IPS-NIHi7 (cell line): ENCODE results near the gene TLE3.
"Not testable (repeated sequence)": the region's sequence is repeated elsewhere in the genome, so short reads cannot be mapped to it uniquely, and the experiment has no call there.

Experiments used
- DNase-seq: peaks from one replicate; pipeline ENCODE4 v3.0.0; 2012; ENCODE audit warnings: mixed read lengths; ENCODE audit errors: extremely low spot score

TLE3 gene

GRCh38 chr15:70126362-70126761 lies 28.6 kb upstream of the TLE3 start:
- no peak for DNase-seq

DNA sequence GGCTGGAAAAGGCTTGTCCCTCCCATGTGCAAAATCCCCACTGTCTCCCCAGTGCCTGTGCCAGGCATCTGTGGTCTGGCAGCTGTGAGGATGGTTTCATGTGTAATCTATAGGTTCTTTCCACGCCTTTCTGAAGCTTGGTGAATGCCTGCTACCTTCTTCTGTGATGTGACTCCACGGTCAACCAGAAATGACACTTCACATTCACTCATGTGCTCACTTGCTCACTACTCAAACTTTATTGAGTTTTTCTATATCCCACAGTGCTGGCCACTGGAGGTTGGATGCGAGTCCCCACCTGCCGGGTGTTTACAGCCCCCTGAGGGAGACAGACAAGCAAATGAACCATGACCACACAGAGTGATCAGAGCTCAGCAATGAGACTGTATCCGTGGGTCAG lies 27.9 kb upstream of the TLE3 start:
- no peak for DNase-seq

DNA sequence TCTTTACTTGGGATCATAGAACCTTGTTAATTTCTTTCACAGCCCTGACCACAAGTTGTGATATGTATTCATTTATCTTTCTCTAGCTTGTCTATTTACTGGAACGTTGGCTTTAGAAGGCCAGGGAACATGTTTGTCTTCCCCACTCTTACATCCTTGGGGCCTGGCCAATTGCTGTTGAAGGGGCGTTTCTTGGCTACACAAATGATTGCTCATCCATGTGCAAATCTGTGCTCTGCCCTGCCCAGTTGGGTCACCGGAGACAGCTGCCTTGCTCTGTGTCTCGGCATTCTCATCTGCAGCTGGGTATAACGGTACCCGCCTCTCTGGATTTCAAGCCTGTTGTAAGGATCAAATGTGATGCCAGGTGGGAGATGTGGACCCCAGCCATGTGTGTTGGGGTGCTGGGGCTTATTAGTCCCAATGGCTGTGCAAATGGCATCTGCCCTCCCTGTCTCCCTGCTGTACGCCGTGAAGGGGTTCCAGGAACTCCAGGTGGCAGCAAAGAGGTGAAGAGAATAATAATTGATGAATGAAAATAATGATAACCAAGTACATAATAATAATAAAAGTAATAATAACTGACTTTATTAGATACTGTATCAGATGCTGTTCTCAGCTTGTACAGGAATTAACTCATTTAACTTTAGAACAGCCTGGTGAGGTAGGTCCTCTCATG lies 24.0 kb upstream of the TLE3 start:
- no peak for DNase-seq

DNA sequence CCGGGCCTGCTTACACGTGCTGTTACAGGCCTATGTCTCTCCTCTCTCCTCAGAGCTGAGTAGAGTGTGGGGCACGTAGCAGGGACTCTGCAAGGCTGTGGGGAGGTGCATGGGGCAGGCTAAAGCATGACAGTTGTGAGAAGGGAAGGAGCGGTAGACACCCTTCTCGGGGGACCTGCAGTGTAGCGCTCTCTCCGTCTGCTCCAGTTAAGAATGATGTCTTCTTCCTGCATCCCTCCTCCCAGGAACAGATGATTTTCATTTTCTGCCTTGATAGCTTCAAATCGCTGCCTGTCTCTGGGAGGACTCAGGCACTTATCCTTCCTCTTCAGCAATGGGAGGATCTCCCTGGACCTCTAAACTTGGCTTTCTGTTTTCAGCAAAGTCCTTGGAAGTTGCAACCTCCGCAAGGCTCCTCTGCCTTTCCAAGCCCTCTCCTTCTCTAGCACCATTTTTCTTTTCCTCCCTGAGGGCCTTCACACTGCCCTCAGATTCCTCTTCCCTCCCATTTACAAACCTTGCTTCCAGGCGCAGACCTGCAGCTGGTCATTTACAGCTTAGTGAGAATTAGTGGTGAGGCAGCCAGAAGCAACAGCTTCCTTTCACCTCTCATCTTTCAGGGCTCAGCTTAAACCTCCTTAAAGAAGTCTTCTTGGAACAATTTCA lies 23.4 kb upstream of the TLE3 start:
- DNase-seq = no peak

GRCh38 chr15:70119911-70120508 lies 22.3 kb upstream of the TLE3 start:
- DNase-seq = no peak

DNA sequence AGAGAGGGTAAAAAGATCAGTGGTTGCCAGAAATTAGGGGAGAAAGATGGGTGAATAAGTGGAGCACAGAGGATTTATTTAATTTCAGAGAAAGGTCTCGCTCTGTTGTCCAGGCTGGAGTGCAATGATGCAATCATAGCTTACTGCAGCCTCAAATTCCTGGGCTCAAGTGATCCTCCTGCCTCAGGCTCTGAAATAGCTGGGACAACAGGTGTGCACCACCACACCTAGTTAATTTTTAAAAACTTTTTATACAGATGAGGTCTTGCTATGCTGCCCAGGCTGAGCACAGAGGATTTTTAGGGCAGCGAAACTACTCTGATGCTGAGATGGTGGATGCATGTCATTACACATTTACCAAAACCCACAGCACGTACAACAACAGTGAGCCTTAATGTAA lies 20.9 kb upstream of the TLE3 start:
- DNase-seq = no peak

DNA sequence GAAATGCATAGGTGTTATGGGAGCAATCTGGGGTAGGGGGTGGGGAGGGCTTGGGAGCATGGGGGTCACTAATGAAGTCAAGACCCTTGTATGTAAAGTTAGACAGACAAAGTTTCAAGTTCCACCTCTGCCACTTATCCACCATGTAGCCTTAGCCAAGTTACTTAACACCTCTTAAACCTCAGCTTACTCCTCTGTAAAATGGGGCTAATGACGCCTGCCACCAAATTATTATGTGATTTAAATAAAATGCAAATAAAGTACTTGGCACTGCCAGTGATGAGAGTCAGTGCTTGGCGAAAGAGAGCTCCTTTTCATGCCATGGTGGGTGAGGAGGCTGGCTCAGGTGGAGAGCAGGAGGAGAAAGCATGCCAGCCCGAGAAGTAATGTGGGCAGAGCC lies 18.6 kb upstream of the TLE3 start:
- DNase-seq = no peak

DNA sequence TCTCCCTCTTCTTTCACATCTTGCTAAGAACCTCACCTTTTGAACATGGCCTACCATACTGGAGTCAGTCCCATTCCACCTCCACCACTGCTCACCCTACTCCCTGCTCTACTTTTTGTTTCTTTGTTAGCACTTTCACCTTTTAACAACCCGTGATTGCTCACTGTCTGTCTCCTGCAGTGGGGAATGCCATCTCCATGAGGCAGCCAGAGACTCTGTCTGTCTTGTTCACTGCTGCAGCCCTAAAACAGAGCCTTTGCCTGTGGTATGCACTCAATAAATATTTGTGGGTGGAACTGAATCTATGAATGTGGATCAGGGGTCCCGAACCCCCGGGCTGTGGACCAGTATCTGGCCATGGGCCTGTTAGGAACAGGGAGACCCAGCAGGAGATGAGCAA lies 16.5 kb upstream of the TLE3 start:
- no peak for DNase-seq

DNA sequence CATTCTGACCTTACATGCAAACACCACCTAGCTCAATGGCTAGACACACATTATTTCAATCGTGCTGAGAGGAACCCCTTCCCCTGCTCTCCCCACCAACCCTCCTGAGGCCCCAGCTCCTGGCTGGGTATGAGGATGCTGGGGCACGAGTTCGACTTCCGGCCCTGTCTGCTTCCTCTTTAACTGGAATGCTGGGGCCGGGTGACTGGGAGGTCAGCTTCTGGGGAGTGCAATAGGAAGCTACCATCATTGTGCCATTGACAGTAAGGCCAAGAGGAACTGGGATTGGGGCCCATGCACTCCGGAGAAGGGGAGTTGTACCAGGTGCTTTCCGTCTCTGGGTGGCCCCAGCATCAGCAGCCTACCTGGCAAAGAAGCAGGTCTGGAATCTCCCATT lies 15.6 kb upstream of the TLE3 start:
- DNase-seq = no peak

GRCh38 chr15:70112572-70113303 lies 15.0 kb upstream of the TLE3 start:
- not testable (repeated sequence) for DNase-seq

DNA sequence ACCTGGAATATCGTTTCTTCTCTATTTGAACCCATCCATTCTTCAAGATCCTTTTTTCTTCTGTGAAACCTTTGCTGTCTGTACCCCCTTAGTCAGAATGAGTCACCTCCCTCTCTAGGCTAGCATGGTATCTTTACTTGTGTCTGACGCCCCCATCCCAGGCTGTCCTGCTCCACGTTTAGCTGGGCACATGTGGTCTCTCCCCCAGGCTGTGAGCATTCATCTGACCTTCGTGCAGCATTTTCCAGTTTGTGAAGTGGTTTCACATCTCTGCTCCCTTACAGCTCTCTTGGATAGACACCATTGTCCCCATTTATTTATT lies 14.3 kb upstream of the TLE3 start:
- DNase-seq = no peak

GRCh38 chr15:70111203-70112073 lies 13.7 kb upstream of the TLE3 start:
- DNase-seq = peak; percentile 88

DNA sequence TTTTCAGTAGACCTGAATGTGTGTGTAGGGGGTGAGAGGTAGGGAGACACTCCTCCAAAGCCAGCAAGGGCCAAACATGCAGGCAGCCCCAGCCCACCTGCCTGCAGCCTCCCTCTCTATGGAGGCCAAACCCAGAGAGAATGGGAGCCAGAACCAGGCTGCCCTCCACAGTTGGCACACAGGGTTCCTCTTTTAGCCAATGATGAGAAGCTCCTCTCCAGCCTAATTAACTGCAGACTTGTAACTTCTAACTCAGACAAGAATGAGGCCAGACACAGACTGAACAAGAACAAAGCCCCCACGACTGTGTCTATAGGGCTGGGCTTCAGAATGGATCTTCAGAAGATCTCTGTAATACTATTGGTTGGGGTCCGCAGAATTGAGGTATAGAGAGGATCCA lies 12.3 kb upstream of the TLE3 start:
- DNase-seq = no peak

GRCh38 chr15:70109531-70109930 lies 11.8 kb upstream of the TLE3 start:
- DNase-seq = no peak

- no peak for DNase-seq
Measured at GRCh38 chr15:70103880-70104626, 6.3 kb upstream of the TLE3 start.

DNA sequence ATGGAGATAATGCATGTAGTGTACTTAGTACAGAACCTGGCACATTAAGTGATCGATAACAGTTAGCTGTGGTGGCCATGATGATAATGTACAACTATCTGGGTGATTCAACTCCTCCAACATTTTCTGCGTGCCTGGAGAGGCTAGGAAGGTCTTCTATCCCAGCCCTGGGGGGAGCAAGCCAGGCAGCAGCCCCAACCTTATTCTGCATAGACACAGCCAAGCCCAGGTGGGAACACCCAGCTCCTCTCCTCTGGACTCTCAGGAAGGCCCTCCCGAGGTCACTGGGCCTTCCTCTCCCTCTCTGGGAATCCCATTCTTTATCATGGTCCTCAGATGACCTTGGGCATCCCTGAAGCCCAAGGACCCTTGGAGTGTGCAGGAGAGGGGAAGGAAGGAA lies 5.1 kb upstream of the TLE3 start:
- no peak for DNase-seq

- peak; percentile 78 for DNase-seq
Measured at GRCh38 chr15:70101459-70102113, 3.9 kb upstream of the TLE3 start.

- DNase-seq = no peak
Measured at GRCh38 chr15:70100474-70101341, 3.0 kb upstream of the TLE3 start.

GRCh38 chr15:70099967-70100473 lies 2.3 kb upstream of the TLE3 start:
- DNase-seq = no peak
